Measurements from ENCODE around the gene GP9. TPM values are rescaled to one million over a fixed set of nuclear protein-coding genes. Genes with fewer than 3 reads are reported as not detected.

Gene GP9
- total and polyA plus RNA-seq, 9 of the 15 experiments (the other 6 are each of a cell fraction or from before 2014, with no cell fraction given) = not detected

DNA sequence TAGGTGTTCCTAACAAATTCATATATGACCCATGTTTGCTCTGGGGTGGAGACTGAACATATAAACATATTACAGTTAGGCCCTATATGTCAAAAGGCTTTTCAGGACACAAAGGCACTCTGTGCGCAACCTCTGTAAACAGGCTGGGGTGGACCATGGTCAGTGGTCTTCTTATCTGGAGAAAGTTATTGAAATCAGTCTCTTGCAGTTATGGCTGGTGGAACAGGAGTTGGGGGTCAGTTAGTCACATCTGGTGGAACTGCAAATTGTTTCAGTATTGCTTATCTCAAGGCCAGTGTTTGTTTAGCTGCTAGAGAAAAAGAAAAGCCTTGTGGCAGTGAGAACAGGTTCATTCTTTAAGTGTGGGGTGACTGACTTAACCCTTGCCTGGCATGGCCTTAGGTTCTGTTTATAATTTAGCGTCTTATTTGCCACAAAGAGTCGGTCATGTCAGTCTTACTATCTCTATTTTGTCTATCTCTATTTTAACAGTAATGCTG is 5.9 kb upstream of the GP9 start (continued):
- TF ChIP-seq, protein P1, sequence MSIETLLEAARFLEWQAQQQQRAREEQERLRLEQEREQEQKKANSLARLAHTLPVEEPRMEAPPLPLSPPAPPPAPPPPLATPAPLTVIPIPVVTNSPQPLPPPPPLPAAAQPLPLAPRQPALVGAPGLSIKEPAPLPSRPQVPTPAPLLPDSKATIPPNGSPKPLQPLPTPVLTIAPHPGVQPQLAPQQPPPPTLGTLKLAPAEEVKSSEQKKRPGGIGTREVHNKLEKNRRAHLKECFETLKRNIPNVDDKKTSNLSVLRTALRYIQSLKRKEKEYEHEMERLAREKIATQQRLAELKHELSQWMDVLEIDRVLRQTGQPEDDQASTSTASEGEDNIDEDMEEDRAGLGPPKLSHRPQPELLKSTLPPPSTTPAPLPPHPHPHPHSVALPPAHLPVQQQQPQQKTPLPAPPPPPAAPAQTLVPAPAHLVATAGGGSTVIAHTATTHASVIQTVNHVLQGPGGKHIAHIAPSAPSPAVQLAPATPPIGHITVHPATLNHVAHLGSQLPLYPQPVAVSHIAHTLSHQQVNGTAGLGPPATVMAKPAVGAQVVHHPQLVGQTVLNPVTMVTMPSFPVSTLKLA (conservative IDR thresholded peaks at IDR 0.05) = peak in 1 of 2 experiments; percentile 72; a peak in 2 of 4 replicates
- TF ChIP-seq, protein P2, sequence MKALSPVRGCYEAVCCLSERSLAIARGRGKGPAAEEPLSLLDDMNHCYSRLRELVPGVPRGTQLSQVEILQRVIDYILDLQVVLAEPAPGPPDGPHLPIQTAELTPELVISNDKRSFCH (CRISPR knock-in tag; IDR thresholded peaks at IDR 0.05) = no peak
- TF ChIP-seq, protein P2 (tag; IDR thresholded peaks at IDR 0.05) = peak; percentile 98
- TF ChIP-seq NBN (IDR thresholded peaks at IDR 0.05; ENCODE audit: low read depth) (peak; percentile 70; the same call in 1 of the 2 replicates), TAL1 (IDR thresholded peaks at IDR 0.05) (peak; percentile 97)
- TF ChIP-seq, protein P3, sequence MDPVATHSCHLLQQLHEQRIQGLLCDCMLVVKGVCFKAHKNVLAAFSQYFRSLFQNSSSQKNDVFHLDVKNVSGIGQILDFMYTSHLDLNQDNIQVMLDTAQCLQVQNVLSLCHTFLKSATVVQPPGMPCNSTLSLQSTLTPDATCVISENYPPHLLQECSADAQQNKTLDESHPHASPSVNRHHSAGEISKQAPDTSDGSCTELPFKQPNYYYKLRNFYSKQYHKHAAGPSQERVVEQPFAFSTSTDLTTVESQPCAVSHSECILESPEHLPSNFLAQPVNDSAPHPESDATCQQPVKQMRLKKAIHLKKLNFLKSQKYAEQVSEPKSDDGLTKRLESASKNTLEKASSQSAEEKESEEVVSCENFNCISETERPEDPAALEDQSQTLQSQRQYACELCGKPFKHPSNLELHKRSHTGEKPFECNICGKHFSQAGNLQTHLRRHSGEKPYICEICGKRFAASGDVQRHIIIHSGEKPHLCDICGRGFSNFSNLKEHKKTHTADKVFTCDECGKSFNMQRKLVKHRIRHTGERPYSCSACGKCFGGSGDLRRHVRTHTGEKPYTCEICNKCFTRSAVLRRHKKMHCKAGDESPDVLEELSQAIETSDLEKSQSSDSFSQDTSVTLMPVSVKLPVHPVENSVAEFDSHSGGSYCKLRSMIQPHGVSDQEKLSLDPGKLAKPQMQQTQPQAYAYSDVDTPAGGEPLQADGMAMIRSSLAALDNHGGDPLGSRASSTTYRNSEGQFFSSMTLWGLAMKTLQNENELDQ (CRISPR knock-in tag; IDR thresholded peaks at IDR 0.05; ENCODE audit: borderline replicate concordance) = no peak
- TF ChIP-seq, protein P4, sequence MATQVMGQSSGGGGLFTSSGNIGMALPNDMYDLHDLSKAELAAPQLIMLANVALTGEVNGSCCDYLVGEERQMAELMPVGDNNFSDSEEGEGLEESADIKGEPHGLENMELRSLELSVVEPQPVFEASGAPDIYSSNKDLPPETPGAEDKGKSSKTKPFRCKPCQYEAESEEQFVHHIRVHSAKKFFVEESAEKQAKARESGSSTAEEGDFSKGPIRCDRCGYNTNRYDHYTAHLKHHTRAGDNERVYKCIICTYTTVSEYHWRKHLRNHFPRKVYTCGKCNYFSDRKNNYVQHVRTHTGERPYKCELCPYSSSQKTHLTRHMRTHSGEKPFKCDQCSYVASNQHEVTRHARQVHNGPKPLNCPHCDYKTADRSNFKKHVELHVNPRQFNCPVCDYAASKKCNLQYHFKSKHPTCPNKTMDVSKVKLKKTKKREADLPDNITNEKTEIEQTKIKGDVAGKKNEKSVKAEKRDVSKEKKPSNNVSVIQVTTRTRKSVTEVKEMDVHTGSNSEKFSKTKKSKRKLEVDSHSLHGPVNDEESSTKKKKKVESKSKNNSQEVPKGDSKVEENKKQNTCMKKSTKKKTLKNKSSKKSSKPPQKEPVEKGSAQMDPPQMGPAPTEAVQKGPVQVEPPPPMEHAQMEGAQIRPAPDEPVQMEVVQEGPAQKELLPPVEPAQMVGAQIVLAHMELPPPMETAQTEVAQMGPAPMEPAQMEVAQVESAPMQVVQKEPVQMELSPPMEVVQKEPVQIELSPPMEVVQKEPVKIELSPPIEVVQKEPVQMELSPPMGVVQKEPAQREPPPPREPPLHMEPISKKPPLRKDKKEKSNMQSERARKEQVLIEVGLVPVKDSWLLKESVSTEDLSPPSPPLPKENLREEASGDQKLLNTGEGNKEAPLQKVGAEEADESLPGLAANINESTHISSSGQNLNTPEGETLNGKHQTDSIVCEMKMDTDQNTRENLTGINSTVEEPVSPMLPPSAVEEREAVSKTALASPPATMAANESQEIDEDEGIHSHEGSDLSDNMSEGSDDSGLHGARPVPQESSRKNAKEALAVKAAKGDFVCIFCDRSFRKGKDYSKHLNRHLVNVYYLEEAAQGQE (IDR thresholded peaks at IDR 0.05; ENCODE audit: borderline replicate concordance) = peak; percentile 44
- TF ChIP-seq, protein P4 (CRISPR knock-in tag; IDR thresholded peaks at IDR 0.05; ENCODE audit: low read depth) = no peak
